ENCODE data around the gene PREX1.

DNA sequence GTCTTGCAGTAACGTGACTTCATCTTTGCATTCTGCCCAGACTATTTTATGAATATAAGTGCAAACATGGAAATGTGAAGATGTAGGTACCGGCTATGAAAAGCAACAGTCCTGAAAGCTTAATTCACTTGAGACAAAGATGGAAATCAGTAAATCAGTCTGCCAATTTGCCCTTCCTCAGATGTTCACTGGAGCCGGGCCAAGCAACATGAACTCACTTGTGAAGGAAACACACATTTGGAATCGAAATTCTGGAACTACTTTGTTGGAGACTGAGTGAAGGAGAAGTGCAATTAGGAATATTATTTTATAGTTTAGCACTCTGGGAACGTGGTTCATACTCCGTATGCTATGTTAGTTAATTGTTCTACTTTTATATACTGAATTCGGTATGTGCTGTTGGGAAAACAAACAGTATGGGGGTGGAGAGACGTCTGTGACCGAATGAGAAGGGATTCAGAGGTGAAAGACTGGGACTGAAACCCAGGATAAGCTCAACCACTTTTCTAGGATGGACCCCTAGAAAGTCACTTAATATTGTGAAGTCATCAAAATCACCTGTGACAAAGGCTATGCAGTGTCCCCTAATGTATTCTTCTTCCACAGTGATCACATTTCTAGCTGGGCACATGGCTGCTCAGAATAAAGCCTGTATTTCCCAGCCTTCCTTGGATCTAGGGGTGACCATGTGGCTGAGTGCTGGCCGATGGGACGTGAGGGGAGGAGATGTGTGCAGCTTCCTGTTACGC lies 95.5 kb downstream of the PREX1 start:
- TF ChIP-seq POLR2A (IDR thresholded peaks at IDR 0.05; ENCODE audit: low read length) (no peak), GATA1 (IDR thresholded peaks at IDR 0.05; ENCODE audit: low read depth, low read length) (no peak)

Data from erythroblast (primary cell).